Left ventricle myocardium inferior (tissue), 1 donor: ENCODE results near the gene GRIP2. TPM values are rescaled to one million over a fixed set of nuclear protein-coding genes. Genes with fewer than 3 reads are reported as not detected.

ENCODE experiments used
- DNase-seq: peaks from one replicate; pipeline ENCODE4 v3.0.0-alpha.2; 2020
- H3K27ac ChIP-seq: fragments of 200-600 bp; replicated peaks from 2 replicates; pipeline ENCODE4 v1.8.0; 2021
- H3K27me3 ChIP-seq: fragments of 200-600 bp; 2 replicates; pipeline ENCODE4 v1.8.0; 2021; ENCODE audit warnings: low read depth
- H3K36me3 ChIP-seq: fragments of 200-600 bp; 2 replicates; pipeline ENCODE4 v1.8.0; 2021
- H3K4me1 ChIP-seq: fragments of 200-600 bp; 2 replicates; pipeline ENCODE4 v1.8.0; 2021
- H3K4me3 ChIP-seq: fragments of 200-600 bp; 2 replicates; pipeline ENCODE4 v1.8.0; 2021; ENCODE audit warnings: mild to moderate bottlenecking, moderate library complexity
- H3K9me3 ChIP-seq: fragments of 200-600 bp; replicated peaks from 2 replicates; pipeline ENCODE4 v1.8.0; 2021
- intact Hi-C: fragments of 100-400 bp; cut with micrococcal nuclease; formaldehyde crosslinking; loops from one replicate; pipeline ENCODE4 v1.11.0; 2022
- total RNA-seq: library from RNA; stranded (reverse); fragmentation: NEBNext Ultra II Directional; extraction: Animal tissue kit (Norgen Biotek cat#: 25700); gene quantifications from one replicate; pipeline ENCODE4 v1.2.1, GENCODE V29; 2021
- TF ChIP-seq, protein P1 (sequence below): fragments of 200-600 bp; IDR thresholded peaks from 2 replicates; pipeline ENCODE4 v1.8.0; 2021; ENCODE audit warnings: antibody characterized with exemption, mild to moderate bottlenecking, borderline replicate concordance
- donor health status: DM: no; HTN: yes; CAD: no; lungs with severe emphysema.

Gene GRIP2
- total RNA-seq, 1 donor from 2014 or later: 59.1 TPM

DNA sequence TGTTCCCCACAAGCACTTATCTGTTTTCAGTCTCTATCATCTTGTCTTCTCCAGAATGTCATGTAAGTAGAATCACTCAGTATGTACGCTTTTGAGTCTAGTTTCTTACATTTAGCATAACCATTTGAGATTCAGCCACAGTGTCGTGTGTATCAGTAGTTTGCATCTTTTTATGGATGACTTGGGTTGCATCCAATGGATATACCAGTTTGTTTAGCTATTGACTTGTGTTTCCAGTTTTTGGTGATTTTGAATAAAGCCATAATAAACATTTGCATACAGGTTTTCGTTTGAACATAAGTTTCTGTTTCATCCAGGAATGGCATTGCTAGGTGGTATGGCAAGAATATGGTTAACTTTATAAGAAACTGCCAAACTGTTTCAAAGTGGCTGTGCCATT, 12.1 kb downstream of the GRIP2 start:
- DNase-seq: no peak
- intact Hi-C loops: no loop called here
- TF ChIP-seq, protein P1, sequence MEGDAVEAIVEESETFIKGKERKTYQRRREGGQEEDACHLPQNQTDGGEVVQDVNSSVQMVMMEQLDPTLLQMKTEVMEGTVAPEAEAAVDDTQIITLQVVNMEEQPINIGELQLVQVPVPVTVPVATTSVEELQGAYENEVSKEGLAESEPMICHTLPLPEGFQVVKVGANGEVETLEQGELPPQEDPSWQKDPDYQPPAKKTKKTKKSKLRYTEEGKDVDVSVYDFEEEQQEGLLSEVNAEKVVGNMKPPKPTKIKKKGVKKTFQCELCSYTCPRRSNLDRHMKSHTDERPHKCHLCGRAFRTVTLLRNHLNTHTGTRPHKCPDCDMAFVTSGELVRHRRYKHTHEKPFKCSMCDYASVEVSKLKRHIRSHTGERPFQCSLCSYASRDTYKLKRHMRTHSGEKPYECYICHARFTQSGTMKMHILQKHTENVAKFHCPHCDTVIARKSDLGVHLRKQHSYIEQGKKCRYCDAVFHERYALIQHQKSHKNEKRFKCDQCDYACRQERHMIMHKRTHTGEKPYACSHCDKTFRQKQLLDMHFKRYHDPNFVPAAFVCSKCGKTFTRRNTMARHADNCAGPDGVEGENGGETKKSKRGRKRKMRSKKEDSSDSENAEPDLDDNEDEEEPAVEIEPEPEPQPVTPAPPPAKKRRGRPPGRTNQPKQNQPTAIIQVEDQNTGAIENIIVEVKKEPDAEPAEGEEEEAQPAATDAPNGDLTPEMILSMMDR: no peak
- H3K36me3 ChIP-seq: no peaks in the 10 kb centered on the region
- H3K27ac ChIP-seq: no peak overlapping the region
- H3K9me3 ChIP-seq: peaks cover 10% of the 10 kb centered on the region
- H3K4me3 ChIP-seq: no peak overlapping the region
- peaks cover 51% of the 10 kb centered on the region for H3K4me1 ChIP-seq
- no peaks in the 10 kb centered on the region for H3K27me3 ChIP-seq

DNA sequence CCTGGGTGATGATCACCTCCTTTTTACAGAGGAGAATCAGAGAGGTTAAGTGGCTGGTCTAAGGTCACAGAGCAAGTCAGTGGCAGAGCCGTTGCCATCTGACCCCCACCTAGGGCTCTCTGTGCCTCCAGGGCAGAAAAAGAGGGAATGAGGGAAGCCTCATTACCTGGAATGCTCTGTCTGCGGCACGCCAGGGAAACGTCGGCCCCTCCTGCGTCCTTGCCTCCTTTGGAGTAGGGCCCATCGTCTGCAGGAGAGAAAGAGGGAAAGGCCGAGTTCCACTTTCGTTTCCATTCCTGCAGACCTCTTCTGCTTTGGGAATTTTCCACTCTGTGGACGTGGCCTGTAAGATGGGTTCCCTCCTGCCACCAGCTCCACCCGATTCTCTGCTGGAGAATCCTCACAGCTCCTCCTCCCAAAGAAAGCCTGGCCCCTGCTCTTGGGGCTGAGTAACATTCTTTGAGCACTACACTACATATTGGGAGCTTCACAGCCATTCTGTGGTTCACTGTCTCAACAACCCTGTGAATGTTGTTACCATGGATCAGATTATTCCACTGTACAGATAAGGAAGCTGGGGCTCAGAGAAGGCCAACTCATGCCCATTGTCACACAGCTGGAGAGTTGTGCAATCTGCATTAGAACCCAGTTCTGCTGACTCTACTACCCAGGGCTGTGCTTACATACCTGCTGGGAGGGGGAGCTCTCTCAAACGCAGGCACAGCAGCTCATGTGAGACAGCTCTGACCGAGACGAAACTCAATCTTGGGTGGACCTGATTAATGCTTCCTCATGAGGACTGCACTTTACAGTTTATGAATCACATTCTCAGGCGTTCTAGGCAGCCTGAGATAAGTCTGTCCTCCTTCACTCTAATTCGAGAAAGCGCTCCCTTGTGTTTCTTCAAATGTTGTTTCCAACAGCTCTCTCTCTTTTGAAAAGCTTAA, 14.2 kb downstream of the GRIP2 start:
- Histone ChIP-seq H3K36me3 (no peaks in the 10 kb centered on the region), H3K4me1 (peaks cover 59% of the 10 kb centered on the region), H3K27ac (peak overlapping the region; percentile 93), H3K27me3 (no peaks in the 10 kb centered on the region), H3K9me3 (peaks cover 10% of the 10 kb centered on the region), H3K4me3 (peak overlapping the region; percentile 9)
- no peak for DNase-seq
- intact Hi-C loops: no loop called here
- TF ChIP-seq, protein P1: no peak

DNA sequence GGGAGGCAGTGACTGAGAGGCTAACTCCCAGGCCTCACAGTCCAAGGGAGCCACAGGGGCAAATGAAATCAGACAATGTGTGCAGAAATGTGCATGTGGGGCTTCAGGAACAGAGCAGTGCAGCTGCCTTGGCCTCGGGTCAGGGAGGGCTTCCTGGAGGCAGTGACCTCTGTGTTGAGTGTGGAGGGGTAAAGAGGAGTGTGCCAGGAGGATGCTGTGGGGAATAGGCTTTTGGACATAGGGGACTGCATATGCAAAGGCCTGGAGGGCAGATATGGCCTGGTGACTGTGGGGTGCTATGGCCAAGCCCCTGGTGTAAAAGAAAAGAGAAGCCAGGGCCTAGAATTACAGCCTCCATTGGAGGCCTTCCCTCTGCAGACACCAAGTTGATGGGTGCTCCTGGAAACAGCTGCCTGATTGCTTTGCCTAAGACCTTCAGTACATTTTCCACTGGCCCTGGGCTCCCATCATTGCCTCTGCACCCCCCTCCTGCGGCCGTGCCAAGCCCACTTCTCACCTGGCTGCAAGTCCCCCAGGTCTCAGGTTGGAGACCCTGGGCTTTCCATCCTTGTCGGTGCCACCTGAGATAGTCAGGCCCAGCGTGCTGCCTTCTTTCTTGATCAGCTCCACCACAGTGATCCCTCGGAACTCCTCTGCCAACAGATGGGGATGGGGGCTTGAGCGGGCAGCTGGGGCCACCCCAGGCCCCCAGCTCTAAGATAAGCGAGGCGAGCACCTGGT, 15.1 kb downstream of the GRIP2 start:
- Histone ChIP-seq H3K9me3 (peaks cover 7% of the 10 kb centered on the region), H3K27me3 (no peaks in the 10 kb centered on the region), H3K4me1 (peaks cover 68% of the 10 kb centered on the region), H3K27ac (peak overlapping the region; percentile 93), H3K36me3 (peaks cover 3% of the 10 kb centered on the region), H3K4me3 (peak overlapping the region; percentile 9)
- TF ChIP-seq, protein P1: no peak
- intact Hi-C loops: no loop called here
- DNase-seq: no peak

DNA sequence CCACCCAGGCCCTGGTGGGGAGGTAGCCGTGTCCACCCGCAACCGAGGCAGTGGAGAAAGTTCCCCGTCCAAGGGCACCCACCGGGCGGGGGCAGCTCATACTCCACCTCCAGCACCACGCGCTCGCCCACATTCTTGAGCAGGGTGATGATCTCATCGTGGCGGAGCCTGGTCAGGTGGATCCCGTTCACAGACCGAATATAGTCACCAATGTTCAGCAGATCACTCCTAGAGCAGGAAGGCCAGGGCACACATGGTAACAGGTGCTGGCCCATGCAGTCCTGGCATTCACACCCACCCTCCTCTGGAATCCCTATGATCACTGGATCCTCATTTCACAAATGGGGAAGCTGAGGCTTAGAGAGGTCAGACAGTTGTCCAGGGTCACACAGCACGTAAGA, 15.8 kb downstream of the GRIP2 start:
- H3K4me1 ChIP-seq: peaks cover 75% of the 10 kb centered on the region
- no peaks in the 10 kb centered on the region for H3K27me3 ChIP-seq
- intact Hi-C loops: no loop called here
- TF ChIP-seq, protein P1: no peak
- H3K27ac ChIP-seq: peak overlapping the region; percentile 93
- H3K4me3 ChIP-seq: peak overlapping the region; percentile 42
- H3K9me3 ChIP-seq: no peaks in the 10 kb centered on the region
- H3K36me3 ChIP-seq: peaks cover 8% of the 10 kb centered on the region
- DNase-seq: peak; percentile 74

DNA sequence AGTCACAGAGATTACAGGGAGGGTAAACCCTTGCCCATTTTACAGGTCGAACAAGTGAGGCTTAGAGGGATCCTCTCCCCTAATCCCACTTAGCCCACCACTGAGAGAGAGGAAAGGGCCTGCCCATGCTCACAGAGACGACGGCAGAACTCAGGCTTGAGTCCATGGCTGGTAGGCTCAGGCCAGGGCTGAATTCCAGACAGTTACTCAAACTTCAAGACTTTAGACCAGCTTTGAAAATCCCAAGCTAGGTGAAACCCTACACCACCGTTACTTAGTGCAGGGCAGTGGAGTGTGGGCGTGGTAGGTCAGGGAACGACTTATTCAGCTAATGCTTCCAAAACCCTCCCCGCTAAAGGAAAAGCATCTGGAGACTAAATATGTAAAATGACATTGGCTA, 16.4 kb downstream of the GRIP2 start:
- Histone ChIP-seq H3K4me1 (peaks cover 81% of the 10 kb centered on the region), H3K4me3 (peak overlapping the region; percentile 42), H3K36me3 (peaks cover 8% of the 10 kb centered on the region), H3K27ac (peak overlapping the region; percentile 93), H3K9me3 (no peaks in the 10 kb centered on the region), H3K27me3 (no peaks in the 10 kb centered on the region)
- intact Hi-C loops: no loop called here
- DNase-seq: no peak
- TF ChIP-seq, protein P1: no peak
